ENCODE results near the gene ARL2BP.

Gene ARL2BP

DNA sequence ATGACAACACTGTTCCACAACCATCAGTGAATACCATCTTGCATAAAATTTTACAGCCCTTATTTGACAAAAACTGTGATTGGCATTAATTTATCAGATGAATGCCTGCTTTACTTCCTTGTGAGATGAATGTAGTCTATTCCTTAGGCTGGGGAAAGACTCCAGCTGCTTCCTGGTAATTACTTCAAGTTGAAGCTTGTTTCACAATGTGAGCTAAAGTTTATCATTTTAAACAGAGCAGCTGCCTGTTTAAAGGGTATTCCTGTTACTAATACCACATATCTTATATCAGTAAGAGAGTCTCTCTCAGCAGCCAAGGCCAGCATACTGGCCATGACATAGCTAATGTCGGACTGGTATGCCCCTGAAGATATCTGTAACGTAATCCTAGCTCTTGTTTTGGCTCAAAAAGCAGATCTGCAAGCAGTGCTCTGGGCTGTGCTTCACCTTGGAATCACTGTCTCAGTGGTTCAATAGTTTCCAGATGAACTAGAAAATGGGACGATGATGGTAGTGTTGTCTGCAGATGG lies 13.2 kb upstream of the ARL2BP start:
- no peak overlapping the region for H3K4me3 ChIP-seq (ENCODE audit: low read depth in 1 of 2, low read length in 1 of 2)
- no peak for TF ChIP-seq CTCF (IDR thresholded peaks at IDR 0.05)
- H3K4me1 ChIP-seq (ENCODE audit: control insufficient read depth in 1 of 2, insufficient read depth in 1 of 2, low read depth in 1 of 2, low read length in 1 of 2), result no peaks in the 10 kb centered on the region
- no peak overlapping the region for H3K27ac ChIP-seq
- no peaks in the 10 kb centered on the region for H3K9me3 ChIP-seq
- peaks cover 87% of the 10 kb centered on the region for H3K36me3 ChIP-seq
- H3K27me3 ChIP-seq, result no peaks in the 10 kb centered on the region

GRCh38 chr16:57233944-57234706 lies 10.9 kb upstream of the ARL2BP start:
- H3K4me3 ChIP-seq (ENCODE audit: low read depth in 1 of 2, low read length in 1 of 2), result no peak overlapping the region
- H3K27me3 ChIP-seq, result no peaks in the 10 kb centered on the region
- H3K27ac ChIP-seq, result no peak overlapping the region
- peaks cover 79% of the 10 kb centered on the region for H3K36me3 ChIP-seq
- no peaks in the 10 kb centered on the region for H3K4me1 ChIP-seq (ENCODE audit: control insufficient read depth in 1 of 2, insufficient read depth in 1 of 2, low read depth in 1 of 2, low read length in 1 of 2)
- H3K9me3 ChIP-seq, result no peaks in the 10 kb centered on the region
- TF ChIP-seq CTCF (IDR thresholded peaks at IDR 0.05), result no peak

GRCh38 chr16:57234707-57235092 lies 10.4 kb upstream of the ARL2BP start:
- Histone ChIP-seq H3K4me1 (ENCODE audit: control insufficient read depth in 1 of 2, insufficient read depth in 1 of 2, low read depth in 1 of 2, low read length in 1 of 2) (no peaks in the 10 kb centered on the region), H3K27me3 (no peaks in the 10 kb centered on the region), H3K27ac (no peak overlapping the region), H3K9me3 (no peaks in the 10 kb centered on the region), H3K36me3 (peaks cover 80% of the 10 kb centered on the region), H3K4me3 (ENCODE audit: low read depth in 1 of 2, low read length in 1 of 2) (no peak overlapping the region)
- TF ChIP-seq CTCF (IDR thresholded peaks at IDR 0.05), result no peak

DNA sequence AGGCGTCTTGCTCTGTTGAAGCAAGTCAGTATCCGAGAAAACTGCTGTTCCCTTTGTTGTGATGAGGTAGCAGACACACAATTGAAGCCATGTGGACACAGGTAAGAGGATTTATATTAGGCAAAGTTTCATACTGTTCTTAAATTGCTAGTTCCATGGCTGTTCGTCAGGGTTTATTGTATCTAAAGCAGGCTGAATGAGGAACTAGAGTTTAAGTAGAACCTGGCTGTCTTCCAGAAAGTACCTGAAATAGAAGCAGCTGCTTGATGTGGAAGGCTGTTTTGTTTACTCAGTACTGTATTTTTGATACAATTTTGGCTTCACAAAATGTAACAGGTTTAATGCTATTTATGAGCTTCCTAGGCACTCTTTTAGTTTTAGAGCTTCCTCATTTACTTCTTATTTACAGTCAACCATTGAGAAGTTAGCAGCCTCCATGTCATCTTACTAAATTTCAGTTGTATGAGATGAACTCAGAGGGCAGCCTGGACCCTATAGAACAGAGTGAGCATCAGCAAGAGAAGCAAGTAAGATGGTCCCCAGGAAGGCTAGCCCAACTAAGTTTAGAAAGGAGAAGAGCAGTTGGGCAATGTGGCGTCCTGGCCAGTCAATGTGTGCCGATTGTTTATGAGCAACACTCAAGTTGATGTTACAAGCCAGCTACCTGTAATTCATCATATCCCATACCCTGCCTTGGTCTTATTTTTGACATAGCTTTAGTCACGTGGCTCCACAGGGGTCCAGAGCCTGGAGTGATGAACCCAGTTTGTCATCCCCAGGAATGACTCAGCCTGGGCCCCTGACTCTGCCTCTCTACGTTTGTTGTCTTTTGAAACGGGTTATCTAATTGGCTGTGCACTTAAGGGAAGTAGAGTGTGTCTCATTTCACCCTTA lies 9.7 kb upstream of the ARL2BP start:
- Histone ChIP-seq H3K27me3 (no peaks in the 10 kb centered on the region), H3K4me1 (ENCODE audit: control insufficient read depth in 1 of 2, insufficient read depth in 1 of 2, low read depth in 1 of 2, low read length in 1 of 2) (no peaks in the 10 kb centered on the region), H3K4me3 (ENCODE audit: low read depth in 1 of 2, low read length in 1 of 2) (no peak overlapping the region), H3K27ac (peak overlapping the region; percentile 35), H3K36me3 (peaks cover 74% of the 10 kb centered on the region), H3K9me3 (no peaks in the 10 kb centered on the region)
- TF ChIP-seq CTCF (IDR thresholded peaks at IDR 0.05), result no peak

DNA sequence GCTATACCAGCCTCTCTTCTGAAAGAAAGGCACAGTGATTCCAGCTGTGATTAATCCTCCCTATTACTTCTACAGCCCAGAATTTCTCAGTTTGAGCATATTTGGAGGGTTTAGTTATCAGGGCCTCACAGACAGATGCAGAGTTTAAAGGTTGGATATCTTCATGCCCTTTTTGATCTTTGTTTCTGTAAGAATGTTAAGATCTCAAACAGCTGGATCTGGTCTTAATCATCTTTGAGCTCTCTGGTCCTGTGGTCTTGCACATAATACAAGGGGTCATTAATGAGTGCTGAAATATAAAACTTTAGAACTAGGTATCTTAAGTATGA lies 9.1 kb upstream of the ARL2BP start:
- TF ChIP-seq CTCF (IDR thresholded peaks at IDR 0.05), result no peak
- Histone ChIP-seq H3K27ac (no peak overlapping the region), H3K36me3 (peaks cover 68% of the 10 kb centered on the region), H3K9me3 (no peaks in the 10 kb centered on the region), H3K4me1 (ENCODE audit: control insufficient read depth in 1 of 2, insufficient read depth in 1 of 2, low read depth in 1 of 2, low read length in 1 of 2) (peaks cover 3 to 5% of the 10 kb centered on the region in 2 experiments), H3K4me3 (ENCODE audit: low read depth in 1 of 2, low read length in 1 of 2) (no peak overlapping the region), H3K27me3 (no peaks in the 10 kb centered on the region)

All from neutrophil (primary cell).